ENCODE measurements around the gene CPT1C.

Gene CPT1C

GRCh38 chr19:49660338-49660961, 30.5 kb upstream of the CPT1C start:
- H3K4me3 ChIP-seq (ENCODE audit: low read depth, low read length), result no peak overlapping the region

- no peak overlapping the region for H3K4me3 ChIP-seq (ENCODE audit: low read depth, low read length)
Measured at GRCh38 chr19:49662011-49662410, 28.9 kb upstream of the CPT1C start.

GRCh38 chr19:49663224-49663623, 27.7 kb upstream of the CPT1C start:
- H3K4me3 ChIP-seq (ENCODE audit: low read depth, low read length), result no peak overlapping the region

- H3K4me3 ChIP-seq (ENCODE audit: low read depth, low read length), result peak overlapping the region; percentile 86
Measured at GRCh38 chr19:49664171-49665035, 26.5 kb upstream of the CPT1C start.

GRCh38 chr19:49665036-49665350, 25.9 kb upstream of the CPT1C start:
- peak overlapping the region; percentile 86 for H3K4me3 ChIP-seq (ENCODE audit: low read depth, low read length)

GRCh38 chr19:49665351-49666119, 25.4 kb upstream of the CPT1C start, which contains the start of the genes BCL2L12 and IRF3:
BCL2L12 (plus strand) TSS chr19:49665933; CDS start chr19:49666693, 760 bp downstream.
IRF3 (minus strand) TSS chr19:49665857; CDS start chr19:49664838, 1,019 bp downstream.
- peak within 1 kb of the TSS; percentile 86 for H3K4me3 ChIP-seq (ENCODE audit: low read depth, low read length)

GRCh38 chr19:49666120-49666444, 24.8 kb upstream of the CPT1C start:
- peak overlapping the region; percentile 86 for H3K4me3 ChIP-seq (ENCODE audit: low read depth, low read length)

- H3K4me3 ChIP-seq (ENCODE audit: low read depth, low read length), result no peak overlapping the region
Measured at GRCh38 chr19:49667473-49667872, 23.4 kb upstream of the CPT1C start.

- H3K4me3 ChIP-seq (ENCODE audit: low read depth, low read length), result no peak overlapping the region
Measured at GRCh38 chr19:49669516-49669915, 21.4 kb upstream of the CPT1C start.

- H3K4me3 ChIP-seq (ENCODE audit: low read depth, low read length), result no peak overlapping the region
Measured at GRCh38 chr19:49672131-49672919, 18.6 kb upstream of the CPT1C start.

GRCh38 chr19:49676136-49676783, 14.7 kb upstream of the CPT1C start:
- peak overlapping the region; percentile 52 for H3K4me3 ChIP-seq (ENCODE audit: low read depth, low read length)

- peak overlapping the region; percentile 99 for H3K4me3 ChIP-seq (ENCODE audit: low read depth, low read length)
Measured at GRCh38 chr19:49676784-49677230, 14.1 kb upstream of the CPT1C start.

GRCh38 chr19:49677231-49677900, 13.6 kb upstream of the CPT1C start, which contains the start of gene PRMT1:
PRMT1 (plus strand) TSS chr19:49677271; CDS start chr19:49677281, 10 bp downstream.
- H3K4me3 ChIP-seq (ENCODE audit: low read depth, low read length), result peak within 1 kb of the TSS; percentile 99

GRCh38 chr19:49677901-49678674, 12.8 kb upstream of the CPT1C start:
- peak overlapping the region; percentile 99 for H3K4me3 ChIP-seq (ENCODE audit: low read depth, low read length)

- no peak overlapping the region for H3K4me3 ChIP-seq (ENCODE audit: low read depth, low read length)
Measured at GRCh38 chr19:49678985-49679770, 11.7 kb upstream of the CPT1C start.

- H3K4me3 ChIP-seq (ENCODE audit: low read depth, low read length), result no peak overlapping the region
Measured at GRCh38 chr19:49679771-49680413, 11.0 kb upstream of the CPT1C start.

Data from iPS-11a (cell line).